Calu3 (cell line): ENCODE results near the gene CREB3L1. TPM values are rescaled to one million over a fixed set of nuclear protein-coding genes. Genes with fewer than 3 reads are reported as not detected.

Experiments used
- BruUV-seq: library from RNA; stranded (reverse); fragments of 400-500 nt; replicated peaks from 2 replicates; lab custom pipeline; 2021; lab: Mats Ljungman, UMichigan
- CTCF ChIA-PET: fragments of 300-600 bp; sonication (Branson Sonifier 250); formaldehyde crosslinking; loops from one replicate; lab custom pipeline; 2022; ENCODE audit warnings: antibody characterized with exemption; lab: Charles Lee
- DNase-seq: peaks from one replicate; pipeline ENCODE4 v3.0.0; 2022
- H3K27ac Mint-ChIP-seq: one replicate; pipeline ENCODE4 v1.8.0; 2022; ENCODE audit warnings: mixed read lengths; ENCODE audit not compliant: unreplicated experiment
- H3K27me3 Mint-ChIP-seq: one replicate; pipeline ENCODE4 v1.8.0; 2022; ENCODE audit warnings: mixed read lengths; ENCODE audit not compliant: unreplicated experiment
- H3K36me3 Mint-ChIP-seq: one replicate; pipeline ENCODE4 v1.8.0; 2022; ENCODE audit warnings: mild to moderate bottlenecking, moderate library complexity, mixed read lengths; ENCODE audit not compliant: insufficient read depth, unreplicated experiment
- H3K4me1 Mint-ChIP-seq: one replicate; pipeline ENCODE4 v1.8.0; 2022; ENCODE audit warnings: mild to moderate bottlenecking, low read depth, mixed read lengths; ENCODE audit not compliant: unreplicated experiment
- H3K4me3 Mint-ChIP-seq: one replicate; pipeline ENCODE4 v1.8.0; 2022; ENCODE audit warnings: mild to moderate bottlenecking, low read depth, moderate library complexity, mixed read lengths; ENCODE audit not compliant: unreplicated experiment
- H3K9me3 Mint-ChIP-seq: one replicate; pipeline ENCODE4 v1.8.0; 2022; ENCODE audit warnings: low read depth, mixed read lengths; ENCODE audit not compliant: unreplicated experiment
- intact Hi-C: fragments of 100-400 bp; cut with micrococcal nuclease; formaldehyde crosslinking; loops from one replicate; pipeline ENCODE4 v1.10.0; 2022; ENCODE audit not compliant: unreplicated experiment
- total RNA-seq: library from RNA; stranded (reverse); gene quantifications from 2 replicates; pipeline ENCODE4 v1.2.3, GENCODE V29; 2022
- TF ChIP-seq, protein P1 (sequence below): fragments of 200-600 bp; IDR thresholded peaks from one replicate; pipeline ENCODE4 v1.8.0; 2022; ENCODE audit warnings: antibody characterized with exemption; ENCODE audit not compliant: unreplicated experiment

The CREB3L1 gene
- total RNA-seq, 1 experiment from 2014 or later = not detected

DNA sequence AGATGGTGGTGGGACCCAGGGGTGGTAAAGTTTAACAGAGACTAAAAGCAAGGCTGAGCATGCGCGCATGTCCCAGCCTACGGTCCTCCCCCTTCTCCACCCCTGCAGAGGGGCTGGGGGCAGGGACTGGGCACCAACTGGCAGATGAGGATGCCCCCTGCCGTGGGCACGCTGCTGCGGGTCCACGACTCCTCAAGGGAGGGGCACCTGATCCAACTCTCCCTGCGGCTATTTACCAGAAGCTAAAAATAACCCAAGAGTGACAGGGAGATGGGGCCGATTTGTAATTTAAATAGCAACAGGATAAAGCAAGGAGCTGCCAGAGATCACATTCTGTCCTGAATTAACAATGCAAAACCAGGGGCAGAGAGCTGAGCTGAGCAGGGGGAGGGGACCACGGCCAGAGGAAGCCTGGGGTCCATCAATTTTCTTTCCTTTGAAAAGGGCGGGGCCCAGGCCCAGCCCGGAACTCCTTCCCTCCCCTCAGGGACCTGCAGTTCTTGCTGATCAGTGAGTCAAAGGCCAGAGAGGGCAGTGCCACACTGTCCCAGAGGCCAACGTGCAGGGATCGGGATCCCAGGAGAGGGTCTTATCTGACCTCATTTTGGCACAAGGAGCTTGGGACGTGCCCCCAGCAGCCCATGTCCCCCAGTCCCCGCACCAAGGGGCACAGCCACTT is 61.7 kb downstream of the CREB3L1 start:
- Mint-ChIP-seq H3K4me3 (no peak overlapping the region), H3K27me3 (peaks cover 97% of the 10 kb centered on the region), H3K4me1 (peaks cover 7% of the 10 kb centered on the region), H3K27ac (no peak overlapping the region), H3K9me3 (no peaks in the 10 kb centered on the region), H3K36me3 (no peaks in the 10 kb centered on the region)
- intact Hi-C loops = no loop called here
- no peak for DNase-seq
- TF ChIP-seq, protein P1, sequence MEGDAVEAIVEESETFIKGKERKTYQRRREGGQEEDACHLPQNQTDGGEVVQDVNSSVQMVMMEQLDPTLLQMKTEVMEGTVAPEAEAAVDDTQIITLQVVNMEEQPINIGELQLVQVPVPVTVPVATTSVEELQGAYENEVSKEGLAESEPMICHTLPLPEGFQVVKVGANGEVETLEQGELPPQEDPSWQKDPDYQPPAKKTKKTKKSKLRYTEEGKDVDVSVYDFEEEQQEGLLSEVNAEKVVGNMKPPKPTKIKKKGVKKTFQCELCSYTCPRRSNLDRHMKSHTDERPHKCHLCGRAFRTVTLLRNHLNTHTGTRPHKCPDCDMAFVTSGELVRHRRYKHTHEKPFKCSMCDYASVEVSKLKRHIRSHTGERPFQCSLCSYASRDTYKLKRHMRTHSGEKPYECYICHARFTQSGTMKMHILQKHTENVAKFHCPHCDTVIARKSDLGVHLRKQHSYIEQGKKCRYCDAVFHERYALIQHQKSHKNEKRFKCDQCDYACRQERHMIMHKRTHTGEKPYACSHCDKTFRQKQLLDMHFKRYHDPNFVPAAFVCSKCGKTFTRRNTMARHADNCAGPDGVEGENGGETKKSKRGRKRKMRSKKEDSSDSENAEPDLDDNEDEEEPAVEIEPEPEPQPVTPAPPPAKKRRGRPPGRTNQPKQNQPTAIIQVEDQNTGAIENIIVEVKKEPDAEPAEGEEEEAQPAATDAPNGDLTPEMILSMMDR = no peak
- no TSS peak for BruUV-seq
- CTCF ChIA-PET = interaction anchor here (0.8 kb wide), 1 partner anchor 99 kb away, joined by 3 read pairs; no protein-coding TSS in a partner anchor

DNA sequence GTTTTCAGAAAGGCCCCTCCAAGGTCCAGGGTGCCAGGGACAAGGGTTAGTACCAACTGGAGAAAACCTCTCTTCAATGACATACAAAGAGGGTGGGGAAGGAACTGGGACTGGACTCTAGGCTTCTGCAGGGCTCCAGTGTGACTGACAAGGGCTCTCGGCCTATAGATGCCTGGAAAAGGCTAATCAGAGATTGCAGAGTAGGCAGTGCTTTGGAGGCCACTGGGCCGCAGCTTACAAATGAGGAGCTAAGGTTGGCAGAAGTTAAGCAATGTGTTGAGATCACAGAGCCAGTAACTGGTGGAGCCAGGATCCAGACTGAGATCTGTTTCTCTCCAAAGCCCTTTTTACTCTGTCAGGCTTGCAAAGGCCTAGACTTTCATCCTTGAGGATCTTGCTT is 62.4 kb downstream of the CREB3L1 start:
- H3K36me3 Mint-ChIP-seq = no peaks in the 10 kb centered on the region
- peaks cover 97% of the 10 kb centered on the region for H3K27me3 Mint-ChIP-seq
- no peak for DNase-seq
- TF ChIP-seq, protein P1 = no peak
- H3K4me3 Mint-ChIP-seq = no peak overlapping the region
- intact Hi-C loops = no loop called here
- CTCF ChIA-PET = interaction anchor here (1.3 kb wide), 1 partner anchor 96 kb away, joined by 3 read pairs; no protein-coding TSS in a partner anchor
- H3K4me1 Mint-ChIP-seq = peaks cover 7% of the 10 kb centered on the region
- no TSS peak for BruUV-seq
- H3K9me3 Mint-ChIP-seq = no peaks in the 10 kb centered on the region
- no peak overlapping the region for H3K27ac Mint-ChIP-seq

DNA sequence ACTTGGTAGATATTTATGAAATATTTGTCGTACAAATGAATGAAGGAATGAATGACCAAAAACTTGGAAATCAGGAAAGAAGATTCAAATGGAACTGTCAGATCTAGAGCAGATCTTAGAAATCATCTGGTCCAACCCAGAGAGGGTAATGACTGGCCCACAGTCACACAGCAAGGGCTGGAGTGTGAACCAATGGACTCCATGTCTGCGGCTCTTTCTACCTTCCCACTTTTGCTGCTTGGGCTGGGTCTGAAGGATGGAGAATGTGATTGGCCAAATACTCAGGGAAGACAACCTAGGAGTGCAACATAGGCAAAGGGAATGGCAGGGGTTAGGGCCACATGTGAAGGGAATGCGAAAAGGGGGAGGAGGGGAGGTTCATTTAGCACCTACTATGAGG is 64.0 kb downstream of the CREB3L1 start:
- no TSS peak for BruUV-seq
- no peak overlapping the region for H3K4me3 Mint-ChIP-seq
- CTCF ChIA-PET = interaction anchor here (0.5 kb wide), 1 partner anchor 19 kb away, joined by 4 read pairs; no protein-coding TSS in a partner anchor
- intact Hi-C loops = no loop called here
- H3K27ac Mint-ChIP-seq = no peak overlapping the region
- no peaks in the 10 kb centered on the region for H3K9me3 Mint-ChIP-seq
- peaks cover 97% of the 10 kb centered on the region for H3K27me3 Mint-ChIP-seq
- peaks cover 2% of the 10 kb centered on the region for H3K36me3 Mint-ChIP-seq
- peaks cover 1% of the 10 kb centered on the region for H3K4me1 Mint-ChIP-seq
- no peak for DNase-seq
- TF ChIP-seq, protein P1 = no peak

DNA sequence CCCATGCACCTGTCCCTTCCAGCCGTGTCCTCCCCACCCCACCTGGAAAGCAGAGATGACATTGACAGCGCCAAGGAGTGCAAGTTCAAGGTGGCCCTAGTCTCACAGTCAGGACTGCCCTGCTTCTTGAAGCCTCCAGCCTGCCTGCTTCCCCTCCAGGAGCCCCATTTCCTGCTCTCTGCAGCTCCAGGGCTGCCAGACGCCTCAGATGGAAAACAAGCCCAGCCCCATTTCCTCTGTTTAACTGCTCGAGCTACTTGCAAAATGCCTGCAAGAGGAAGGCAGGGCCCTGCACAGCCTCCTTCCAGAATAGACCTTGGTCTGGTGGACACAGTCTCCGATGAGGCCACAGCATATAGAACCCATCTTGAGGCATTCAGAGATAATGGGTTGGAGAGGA is 64.8 kb downstream of the CREB3L1 start:
- CTCF ChIA-PET = interaction anchor here (0.5 to 0.9 kb wide), 2 partner anchors 12 to 18 kb away, joined by 3 to 4 read pairs; no protein-coding TSS in a partner anchor
- peaks cover 9% of the 10 kb centered on the region for H3K4me1 Mint-ChIP-seq
- H3K27me3 Mint-ChIP-seq = peaks cover 100% of the 10 kb centered on the region
- TF ChIP-seq, protein P1 = no peak
- no peak overlapping the region for H3K27ac Mint-ChIP-seq
- BruUV-seq = no TSS peak
- intact Hi-C loops = no loop called here
- peaks cover 8% of the 10 kb centered on the region for H3K36me3 Mint-ChIP-seq
- H3K9me3 Mint-ChIP-seq = no peaks in the 10 kb centered on the region
- DNase-seq = no peak
- no peak overlapping the region for H3K4me3 Mint-ChIP-seq
